ENCODE data around the gene USP28.

USP28 gene

GRCh38 chr11:113752932-113753331 is 122.4 kb downstream of the USP28 start:
- TF ChIP-seq POLR2AphosphoS5 (IDR thresholded peaks at IDR 0.05; ENCODE audit: low read depth, low read length) (no peak), TAF1 (IDR thresholded peaks at IDR 0.05; ENCODE audit: borderline replicate concordance, low read depth, low read length) (no peak), POLR2A (IDR thresholded peaks at IDR 0.05; ENCODE audit: low read depth, low read length) (no peak)
- DNase-seq (ENCODE audit: insufficient read length) (no peak), FAIRE-seq (no peak)
